GM18505 (cell line): ENCODE measurements around the gene TMEM161A.
"Not testable (repeated sequence)": the region's sequence is repeated elsewhere in the genome, so short reads cannot be mapped to it uniquely, and the experiment has no call there.

ENCODE experiments used
- ATAC-seq: cut with Tn5 transposase; IDR thresholded peaks from one replicate; pipeline ENCODE4 v1.9.1; 2021; ENCODE audit not compliant: unreplicated experiment
- POLR2A ChIP-seq: IDR thresholded peaks from 4 replicates; pipeline ENCODE4 v1.6.1; 2011; ENCODE audit warnings: borderline replicate concordance; ENCODE audit not compliant: insufficient read depth, insufficient read length; ENCODE audit errors: extremely low read depth

Gene TMEM161A

GRCh38 chr19:19138109-19138981, at the start of gene TMEM161A:
TMEM161A (minus strand) TSS chr19:19138478; CDS start chr19:19138428, 50 bp downstream.
- ATAC-seq, result peak; percentile 92
- TF ChIP-seq POLR2A, result peak; percentile 76

- no peak for ATAC-seq
- TF ChIP-seq POLR2A, result no peak
Observed at GRCh38 chr19:19186742-19187141, 48.5 kb upstream of the TMEM161A start.

- ATAC-seq, result no peak
- TF ChIP-seq POLR2A, result no peak
Observed at GRCh38 chr19:19185853-19186740, 47.8 kb upstream of the TMEM161A start.

GRCh38 chr19:19181488-19181998, 43.3 kb upstream of the TMEM161A start:
- no peak for TF ChIP-seq POLR2A
- ATAC-seq, result no peak

- no peak for TF ChIP-seq POLR2A
- no peak for ATAC-seq
Observed at GRCh38 chr19:19179548-19180441, 41.5 kb upstream of the TMEM161A start.

- no peak for TF ChIP-seq POLR2A
- no peak for ATAC-seq
Observed at GRCh38 chr19:19176950-19177349, 38.7 kb upstream of the TMEM161A start.

GRCh38 chr19:19173243-19173642, 35.0 kb upstream of the TMEM161A start:
- ATAC-seq, result not testable (repeated sequence)

GRCh38 chr19:19171821-19172532, 33.7 kb upstream of the TMEM161A start:
- no peak for ATAC-seq

GRCh38 chr19:19170873-19171672, 32.8 kb upstream of the TMEM161A start:
- TF ChIP-seq POLR2A, result no peak
- no peak for ATAC-seq

More at GRCh38 chr19:19171821-19172532, 33.7 kb upstream of the TMEM161A start:
- TF ChIP-seq POLR2A, result peak; percentile 45

GRCh38 chr19:19170053-19170872, 32.0 kb upstream of the TMEM161A start, which contains the start of gene MEF2B:
MEF2B (minus strand) TSS chr19:19170263; CDS start chr19:19150735, 19,528 bp downstream.
- peak; percentile 83 for ATAC-seq
- TF ChIP-seq POLR2A, result peak; percentile 89
